Common myeloid progenitor, CD34-positive (primary cell): ENCODE measurements around the gene KRTAP10-8.
"Not testable (repeated sequence)": the region's sequence is repeated elsewhere in the genome, so short reads cannot be mapped to it uniquely, and the experiment has no call there.

Source experiments
- CTCF ChIA-PET: fragments of 350-600 bp; sonication (Branson Sonifier 250); formaldehyde crosslinking; loops from one replicate; lab custom pipeline; 2021; ENCODE audit warnings: antibody characterized with exemption; lab: Charles Lee
- POLR2A ChIA-PET: fragments of 350-600 bp; sonication (Branson Sonifier 250); formaldehyde crosslinking; loops from one replicate; lab custom pipeline; 2021; ENCODE audit warnings: antibody characterized with exemption; lab: Charles Lee
- DNase-seq, 3 donors: peaks; one replicate each; pipeline versions ENCODE4 v3.0.0 to v3.0.0-alpha.2; 2013
- H3K27ac ChIP-seq, 2 experiments: 1 replicate in 1 of 2; 2 replicates in 1 of 2; pipeline ENCODE4 v1.7.0; 2013; ENCODE audit warnings: inconsistent platforms in 2 of 2, low read length in 2 of 2, mild to moderate bottlenecking in 2 of 2, low read depth in 1 of 2, moderate library complexity in 1 of 2; ENCODE audit not compliant: severe bottlenecking in 2 of 2, insufficient read depth in 1 of 2, poor library complexity in 1 of 2
- H3K27me3 ChIP-seq, 5 experiments: replicated peaks in 2 of 5; 1 replicate in 3 of 5; 2 replicates in 2 of 5; pipeline versions ENCODE4 v1.6.1 to v1.7.0; 2013; ENCODE audit warnings: low read length in 4 of 5, mild to moderate bottlenecking in 2 of 5, moderate library complexity in 2 of 5, inconsistent platforms in 1 of 5; ENCODE audit not compliant: insufficient read depth in 5 of 5, control insufficient read depth in 4 of 5
- H3K36me3 ChIP-seq, 4 experiments: 1 replicate in 2 of 4; 2 replicates in 2 of 4; pipeline versions ENCODE4 v1.6.1 to v1.7.0; 2013; ENCODE audit warnings: low read length in 3 of 4, control low read depth in 1 of 4, mild to moderate bottlenecking in 1 of 4; ENCODE audit not compliant: control insufficient read depth in 4 of 4, insufficient read depth in 4 of 4
- H3K4me1 ChIP-seq, 4 experiments: 1 replicate in 3 of 4; 2 replicates in 1 of 4; pipeline versions ENCODE4 v1.6.1 to v1.7.1; 2013; ENCODE audit warnings: low read length in 3 of 4, mild to moderate bottlenecking in 3 of 4, control low read depth in 1 of 4, inconsistent platforms in 1 of 4, moderate library complexity in 1 of 4; ENCODE audit not compliant: control insufficient read depth in 4 of 4, insufficient read depth in 4 of 4; ENCODE audit errors: control extremely low read depth in 1 of 4
- H3K4me3 ChIP-seq, 7 experiments: 1 replicate in 4 of 7; 2 replicates in 3 of 7; pipeline versions ENCODE4 v1.5.1 to v1.7.0; 2013; ENCODE audit warnings: mild to moderate bottlenecking in 7 of 7, low read length in 6 of 7, moderate library complexity in 6 of 7, inconsistent platforms in 2 of 7, low read depth in 2 of 7, control low read depth in 1 of 7; ENCODE audit not compliant: insufficient read depth in 4 of 7, control insufficient read depth in 1 of 7; ENCODE audit errors: extremely low read depth in 1 of 7
- H3K9me3 ChIP-seq, 5 experiments: 1 replicate in 4 of 5; 2 replicates in 1 of 5; pipeline versions ENCODE4 v1.6.1 to v1.7.1; 2013; ENCODE audit warnings: low read length in 4 of 5, mild to moderate bottlenecking in 2 of 5, inconsistent platforms in 1 of 5, low read depth in 1 of 5, moderate library complexity in 1 of 5; ENCODE audit not compliant: control insufficient read depth in 4 of 5, insufficient read depth in 2 of 5; ENCODE audit errors: control extremely low read depth in 1 of 5
- WGBS: methylation state at CpG from one replicate; pipeline ENCODE4 v1.1.5; 2013; ENCODE audit not compliant: insufficient coverage; 5-methylcytosine and 5-hydroxymethylcytosine counted together

Gene KRTAP10-8

DNA sequence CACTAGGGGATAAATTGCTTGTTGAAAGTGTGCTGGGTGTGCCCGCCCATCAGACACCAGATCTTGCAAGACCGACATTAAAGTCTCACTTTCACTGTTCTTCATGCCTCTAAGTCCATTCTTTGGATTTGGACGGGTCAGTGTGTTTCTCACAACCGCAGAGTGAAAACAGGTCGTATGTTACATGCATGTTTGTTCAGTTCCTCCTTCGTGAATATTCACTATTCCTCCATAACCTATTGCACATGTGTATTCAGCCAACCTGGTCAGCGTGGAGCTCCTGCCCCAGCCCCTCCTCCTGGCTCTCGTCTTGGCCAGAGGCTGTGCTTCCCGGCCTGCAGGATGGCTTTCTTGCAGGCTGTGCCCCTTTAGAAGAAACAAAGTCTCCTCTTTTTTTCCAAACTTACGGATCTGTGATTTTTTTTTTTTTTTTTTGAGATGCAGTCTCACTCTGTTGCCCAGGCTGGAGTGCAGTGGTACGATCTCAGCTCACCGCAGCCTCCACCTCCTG, 17.4 kb upstream of the KRTAP10-8 start:
- POLR2A ChIA-PET, result no interaction called here
- Histone ChIP-seq H3K9me3 (peaks cover 0 to 8% (median 0%) of the 10 kb centered on the region in 5 experiments), H3K27ac (peak overlapping the region in 1 of 2 experiments; percentile 65), H3K4me3 (no peak overlapping the region), H3K4me1 (peaks cover 0 to 5% (median 0%) of the 10 kb centered on the region in 4 experiments), H3K27me3 (peaks cover 0 to 12% (median 0%) of the 10 kb centered on the region in 5 experiments), H3K36me3 (no peaks in the 10 kb centered on the region)
- WGBS, result 77% methylated on average over 7 of the region's 12 CpGs
- DNase-seq, result no peak
- CTCF ChIA-PET, result no interaction called here

DNA sequence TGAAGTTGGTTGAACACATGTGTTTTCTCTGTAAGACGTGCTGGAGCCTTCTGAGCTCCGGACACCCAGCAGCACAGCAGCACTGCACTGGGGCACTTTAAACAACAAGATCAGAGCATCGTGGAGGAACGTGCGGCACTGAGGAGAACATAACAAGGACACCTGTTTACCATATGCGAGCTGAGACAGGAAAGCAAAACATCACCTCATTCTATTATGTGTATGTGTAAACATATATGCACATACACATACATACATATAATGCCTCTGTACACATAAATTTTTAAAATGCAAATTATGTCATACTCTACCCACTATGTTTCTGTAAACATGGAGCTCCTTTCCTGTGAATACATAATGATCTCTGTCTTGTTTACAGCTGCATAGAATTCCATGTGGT, 16.4 kb upstream of the KRTAP10-8 start:
- 93% methylated on average over 3 of the region's 6 CpGs for WGBS
- POLR2A ChIA-PET, result no interaction called here

DNA sequence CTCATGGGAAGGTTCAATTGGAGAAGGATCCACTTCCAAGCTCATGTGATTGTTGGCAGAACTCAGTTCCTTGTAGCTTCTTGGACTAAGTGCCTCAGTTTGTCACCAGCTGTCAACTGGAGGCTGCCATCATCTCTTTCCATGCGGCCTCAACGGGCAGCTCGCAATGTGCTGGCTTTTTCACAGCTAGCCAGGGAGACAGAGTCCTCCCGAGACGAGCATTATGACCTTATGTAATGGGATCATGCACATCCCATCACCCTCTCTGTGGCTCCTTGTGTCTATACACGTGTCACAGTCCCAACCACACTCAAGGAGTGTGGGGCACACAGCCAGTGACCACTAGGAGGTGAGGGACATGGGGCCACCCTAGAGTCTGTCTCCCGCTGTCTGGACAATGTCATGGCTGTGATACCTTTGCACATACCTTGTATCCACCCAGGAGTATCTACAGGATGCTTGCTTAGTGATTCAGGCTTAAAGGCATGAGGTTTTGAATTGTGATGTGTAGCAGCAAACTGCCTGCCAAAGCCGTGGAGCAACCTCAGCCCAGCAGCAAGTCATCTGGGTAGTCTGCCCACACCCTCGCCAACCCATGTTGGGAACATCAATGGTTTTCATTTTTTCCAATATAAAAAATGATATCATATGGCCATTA, 15.7 kb upstream of the KRTAP10-8 start:
- no peaks in the 10 kb centered on the region for H3K36me3 ChIP-seq
- WGBS, result 95% methylated on average over 6 of the region's 9 CpGs
- peaks cover 0 to 8% (median 0%) of the 10 kb centered on the region in 5 experiments for H3K9me3 ChIP-seq
- peaks cover 0 to 12% (median 0%) of the 10 kb centered on the region in 5 experiments for H3K27me3 ChIP-seq
- CTCF ChIA-PET, result no interaction called here
- no peak overlapping the region for H3K27ac ChIP-seq
- H3K4me3 ChIP-seq, result no peak overlapping the region
- POLR2A ChIA-PET, result no interaction called here
- no peak for DNase-seq
- H3K4me1 ChIP-seq, result peaks cover 0 to 5% (median 0%) of the 10 kb centered on the region in 4 experiments

More for the DNA sequence above, 16.4 kb upstream of the KRTAP10-8 start:
- no peak overlapping the region for H3K4me3 ChIP-seq
- H3K4me1 ChIP-seq, result peaks cover 0 to 5% (median 0%) of the 10 kb centered on the region in 4 experiments
- no peak for DNase-seq
- H3K36me3 ChIP-seq, result no peaks in the 10 kb centered on the region
- H3K9me3 ChIP-seq, result peaks cover 0 to 8% (median 0%) of the 10 kb centered on the region in 5 experiments
- CTCF ChIA-PET, result no interaction called here
- peaks cover 0 to 12% (median 0%) of the 10 kb centered on the region in 5 experiments for H3K27me3 ChIP-seq
- no peak overlapping the region for H3K27ac ChIP-seq

DNA sequence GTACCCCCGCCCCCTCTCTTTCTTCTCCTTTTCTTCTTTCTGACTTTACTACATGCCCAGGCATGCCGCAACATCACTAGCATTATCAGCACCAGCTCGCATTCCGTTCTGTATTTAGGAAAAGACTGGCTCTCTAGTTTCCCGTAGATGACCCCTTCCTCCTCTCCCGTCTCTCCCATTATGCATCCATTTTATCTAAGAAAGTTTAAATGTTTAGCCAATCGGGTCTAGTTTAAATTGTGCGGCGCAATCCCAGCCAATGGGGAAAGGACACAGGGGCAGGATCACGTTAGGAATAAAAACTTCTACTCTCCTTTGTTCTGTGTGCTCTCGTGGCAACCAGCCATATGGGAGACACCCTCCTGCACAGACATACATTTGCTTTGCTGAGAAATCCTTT, 13.8 kb upstream of the KRTAP10-8 start:
- WGBS, result 97% methylated on average over 10 of the region's 11 CpGs
- ChIA-PET POLR2A (no interaction called here), CTCF (no interaction called here)
- peaks cover 0 to 5% (median 0%) of the 10 kb centered on the region in 4 experiments for H3K4me1 ChIP-seq
- peaks cover 0 to 9% (median 0%) of the 10 kb centered on the region in 5 experiments for H3K27me3 ChIP-seq
- H3K27ac ChIP-seq, result no peak overlapping the region
- H3K4me3 ChIP-seq, result no peak overlapping the region
- peaks cover 0 to 8% (median 0%) of the 10 kb centered on the region in 5 experiments for H3K9me3 ChIP-seq
- H3K36me3 ChIP-seq, result no peaks in the 10 kb centered on the region
- DNase-seq, result no peak

DNA sequence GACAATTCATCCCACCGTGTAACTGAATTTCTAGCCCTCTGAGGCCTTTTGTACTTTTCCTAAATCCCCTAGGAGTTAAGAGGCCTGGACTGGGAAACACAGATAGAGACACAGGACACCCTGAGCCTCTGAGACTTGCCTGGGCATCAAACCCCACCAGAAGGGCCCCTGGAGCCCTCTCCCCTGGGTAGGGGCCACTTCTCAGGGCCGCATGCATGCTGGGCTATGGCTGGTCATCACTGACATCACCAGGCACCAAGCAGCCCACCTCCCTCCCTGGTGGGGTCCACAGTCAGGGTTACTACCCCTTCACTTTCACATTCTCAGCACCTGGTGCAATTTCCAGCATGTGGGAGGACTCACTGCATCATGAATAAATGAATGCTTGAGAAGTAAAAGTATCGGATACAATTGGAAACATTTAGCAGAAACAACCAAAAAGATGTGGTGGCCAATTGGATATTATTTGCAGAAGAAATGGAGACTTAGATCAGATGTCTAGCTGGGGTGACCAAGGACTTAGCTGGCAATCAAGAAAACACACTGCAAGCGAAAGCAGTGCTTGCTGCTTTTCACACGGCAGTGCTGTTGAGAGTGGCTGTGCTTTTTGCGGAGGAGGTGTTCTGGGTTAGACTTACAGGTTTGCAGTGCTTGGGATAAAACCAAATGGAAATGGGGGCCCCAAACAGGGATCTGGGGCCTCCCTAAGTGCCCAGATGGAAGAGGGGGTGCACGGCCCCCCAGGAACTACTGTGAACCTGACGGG, 12.4 kb upstream of the KRTAP10-8 start:
- H3K9me3 ChIP-seq, result peaks cover 0 to 9% (median 1%) of the 10 kb centered on the region in 5 experiments
- CTCF ChIA-PET, result no interaction called here
- peaks cover 0 to 17% (median 5%) of the 10 kb centered on the region in 5 experiments for H3K27me3 ChIP-seq
- WGBS, result 93% methylated on average over 5 of the region's 8 CpGs
- H3K4me1 ChIP-seq, result no peaks in the 10 kb centered on the region
- no peak for DNase-seq
- POLR2A ChIA-PET, result no interaction called here
- H3K27ac ChIP-seq, result no peak overlapping the region
- H3K4me3 ChIP-seq, result no peak overlapping the region
- no peaks in the 10 kb centered on the region for H3K36me3 ChIP-seq

DNA sequence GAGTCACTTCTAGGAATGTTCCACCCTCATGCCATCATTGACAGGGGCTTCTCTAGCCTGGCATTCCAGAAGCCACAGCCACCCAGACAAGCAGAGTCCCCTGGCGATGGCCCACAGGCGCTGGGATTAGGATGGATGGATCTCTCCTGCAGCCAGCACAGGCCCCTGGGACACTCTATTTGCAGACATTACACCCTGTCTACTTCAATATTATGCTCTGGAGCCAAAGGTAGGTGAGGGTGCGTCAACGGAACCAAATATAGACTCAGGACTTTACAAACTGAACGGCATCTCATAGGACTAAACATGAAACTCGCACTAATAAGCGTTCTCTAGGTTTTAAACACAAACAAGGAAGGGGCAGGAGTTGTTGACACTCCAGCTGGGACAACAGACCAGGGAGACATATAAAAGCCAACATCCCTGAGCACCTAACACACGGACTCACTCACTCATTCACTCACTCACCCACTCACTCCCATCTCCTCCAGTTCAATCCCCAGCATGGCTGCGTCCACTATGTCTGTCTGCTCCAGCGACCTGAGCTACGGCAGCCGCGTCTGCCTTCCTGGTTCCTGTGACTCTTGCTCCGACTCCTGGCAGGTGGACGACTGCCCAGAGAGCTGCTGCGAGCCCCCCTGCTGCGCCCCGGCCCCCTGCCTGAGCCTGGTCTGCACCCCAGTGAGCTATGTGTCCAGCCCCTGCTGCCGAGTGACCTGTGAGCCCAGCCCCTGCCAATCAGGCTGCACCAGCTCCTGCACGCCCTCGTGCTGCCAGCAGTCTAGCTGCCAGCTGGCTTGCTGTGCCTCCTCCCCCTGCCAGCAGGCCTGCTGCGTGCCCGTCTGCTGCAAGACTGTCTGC, 11.5 kb upstream of the KRTAP10-8 start, which contains the start of gene KRTAP10-7:
Gene KRTAP10-7, plus strand, starts transcription at position 480 of the 861 bp plus-strand sequence. Its CDS starts 25 bp downstream, at position 505.
- H3K27ac ChIP-seq, POLR2A ChIA-PET, CTCF ChIA-PET, H3K4me1 ChIP-seq, H3K4me3 ChIP-seq, DNase-seq, H3K36me3 ChIP-seq: not testable (repeated sequence)
- WGBS, result 86% methylated on average over 9 of the region's 23 CpGs
- Histone ChIP-seq H3K27me3 (peaks cover 0 to 19% (median 5%) of the 10 kb centered on the region in 5 experiments), H3K9me3 (peaks cover 0 to 13% (median 1%) of the 10 kb centered on the region in 5 experiments)
